K562 (cell line): ENCODE measurements around the gene PHLDB1. TPM values are rescaled to one million over a fixed set of nuclear protein-coding genes. Genes with fewer than 3 reads are reported as not detected.

Source experiments
- ATAC-seq: fragments of 200-7000 bp; cut with Tn5 transposase; 3 replicates; pipeline ENCODE4 v1.9.1; 2020; ENCODE audit warnings: moderate library complexity
- BruUV-seq: library from RNA; stranded (reverse); fragments of 400-500 nt; replicated peaks from 2 replicates; lab custom pipeline; 2021; lab: Mats Ljungman, UMichigan
- CTCF ChIA-PET: fragments of 300-600 bp; formaldehyde crosslinking; extraction: SDS; loops from one replicate; lab custom pipeline; 2021; ENCODE audit warnings: low intra/inter-chr PET ratio; lab: Yijun Ruan, JAX
- POLR2A ChIA-PET: fragments of 300-600, 350-650 bp; sonication (Branson Sonifier 250); formaldehyde crosslinking; extraction: SDS; loops from one replicate; lab custom pipeline; 2021; ENCODE audit warnings: antibody characterized with exemption, inconsistent platforms; lab: Yijun Ruan, JAX
- DNase-seq, 4 experiments: peaks; one replicate each; pipeline versions ENCODE4 v3.0.0 to v3.0.0-alpha.2; 2011 to 2018; ENCODE audit warnings: low spot score in 3 of 4, mixed read lengths in 3 of 4; ENCODE audit errors: extremely low read depth in 1 of 4
- FAIRE-seq: peaks from 2 replicates; lab custom pipeline; 2011; peaks lifted over from hg19 to GRCh38; lab: Jason Lieb, UNC
- H2AFZ ChIP-seq: 2 replicates; pipeline ENCODE4 v1.6.0; 2011; ENCODE audit warnings: low read depth, low read length, control low read depth, inconsistent platforms
- H3K27ac ChIP-seq: fragments of 200-600 bp; 3 replicates; pipeline ENCODE4 v1.8.0; 2011; ENCODE audit warnings: low read depth, mild to moderate bottlenecking, control low read depth, inconsistent platforms, low read length, moderate library complexity, mixed read lengths; ENCODE audit errors: extremely low read depth
- H3K27me3 ChIP-seq, 2 experiments: fragments of 300-600 bp in 1 of 2; 2 replicates in 1 of 2; 3 replicates in 1 of 2; pipeline versions ENCODE4 v1.6.0 to v1.8.0; 2011; ENCODE audit warnings: inconsistent platforms in 2 of 2, low read length in 2 of 2, mild to moderate bottlenecking in 1 of 2, mixed read lengths in 1 of 2, moderate library complexity in 1 of 2; ENCODE audit not compliant: control insufficient read depth in 2 of 2, insufficient read depth in 2 of 2
- H3K36me3 ChIP-seq: fragments of 300-600 bp; 3 replicates; pipeline ENCODE4 v1.8.0; 2011; ENCODE audit warnings: mild to moderate bottlenecking, low read length, inconsistent platforms; ENCODE audit not compliant: control insufficient read depth, insufficient read depth
- H3K4me1 ChIP-seq, 2 experiments: fragments of 200-600 bp in 1 of 2; replicated peaks in 1 of 2; 2 replicates in 1 of 2; 3 replicates in 1 of 2; pipeline versions ENCODE4 v1.5.1 to v1.8.0; 2011; ENCODE audit warnings: inconsistent platforms in 2 of 2, low read length in 2 of 2, mild to moderate bottlenecking in 1 of 2, mixed read lengths in 1 of 2, moderate library complexity in 1 of 2; ENCODE audit not compliant: control insufficient read depth in 2 of 2, insufficient read depth in 2 of 2
- H3K4me2 ChIP-seq: 2 replicates; pipeline ENCODE4 v1.6.1; 2011; ENCODE audit warnings: low read length, control low read depth, inconsistent platforms, mixed read lengths; ENCODE audit not compliant: insufficient read depth
- H3K4me3 ChIP-seq: fragments of 200-600 bp; sonication (generic), shearing (Covaris generic); 2 replicates; pipeline ENCODE4 v1.5.1; 2016; ENCODE audit warnings: control low read depth, inconsistent platforms
- H3K79me2 ChIP-seq: fragments of 200-600 bp; 3 replicates; pipeline ENCODE4 v1.8.0; 2011; ENCODE audit warnings: low read length, inconsistent platforms; ENCODE audit not compliant: control insufficient read depth, insufficient read depth
- H3K9ac ChIP-seq, 2 experiments: 2 replicates each; pipeline versions ENCODE4 v1.6.0 to v1.6.1; 2011; ENCODE audit warnings: low read depth in 2 of 2, low read length in 2 of 2, control low read depth in 1 of 2, inconsistent platforms in 1 of 2, mild to moderate bottlenecking in 1 of 2, mixed read lengths in 1 of 2; ENCODE audit not compliant: insufficient read depth in 1 of 2
- H3K9me1 ChIP-seq: one replicate; pipeline ENCODE4 v1.6.0; 2011; ENCODE audit warnings: inconsistent platforms, mild to moderate bottlenecking, low read length, moderate library complexity; ENCODE audit not compliant: control insufficient read depth, insufficient read depth
- H3K9me3 ChIP-seq: replicated peaks from 2 replicates; pipeline ENCODE4 v1.5.1; 2011; ENCODE audit warnings: low read depth, low read length, inconsistent platforms; ENCODE audit not compliant: control insufficient read depth, insufficient read depth
- H4K20me1 ChIP-seq: replicated peaks from 2 replicates; pipeline ENCODE4 v1.6.1; 2011; ENCODE audit warnings: low read length, inconsistent platforms, mixed read lengths; ENCODE audit not compliant: control insufficient read depth, insufficient read depth
- BCL6 ChIP-seq: fragments of 250-450 bp; sonication (Bioruptor Pico); IDR thresholded peaks from 2 replicates; pipeline ENCODE4 v1.4.0; 2020
- GABPB2 ChIP-seq: fragments of 250-450 bp; sonication (Bioruptor Pico); conservative IDR thresholded peaks from 2 replicates; pipeline ENCODE4 v1.5.1; 2021; ENCODE audit warnings: mild to moderate bottlenecking
- HNRNPL ChIP-seq: fragments of 200-400 bp; formaldehyde crosslinking; IDR thresholded peaks from 2 replicates; pipeline ENCODE4 v1.6.1; 2017; ENCODE audit warnings: low read depth, mild to moderate bottlenecking, low read length
- ZNF644 ChIP-seq: fragments of 200-800 bp; sonication (Bioruptor generic); IDR thresholded peaks from 2 replicates; pipeline ENCODE4 v1.6.1; 2016; ENCODE audit warnings: low read depth, missing genetic modification characterization, missing compliant biosample characterization
- WGBS: fragments of 100-300 bp; shearing (Covaris generic); methylation state at CpG from one replicate; pipeline ENCODE4 v1.1.6; 2016; ENCODE audit warnings: low coverage, mixed read lengths; ENCODE audit not compliant: insufficient coverage; ENCODE audit errors: missing lambda C conversion rate; 5-methylcytosine and 5-hydroxymethylcytosine counted together
- in situ Hi-C: fragments of 300-500 bp; cut with MboI; formaldehyde crosslinking; loops from 4 replicates; pipeline ENCODE4 v1.15.0; 2018; ENCODE audit warnings: inconsistent platforms, mixed read lengths
- intact Hi-C: fragments of 100-400 bp; cut with micrococcal nuclease; formaldehyde crosslinking; loops from 2 replicates; pipeline ENCODE4 v1.14.2; 2022
- polyA plus RNA-seq, 8 experiments: library from polyadenylated mRNA; depleted of rRNA in 4 of 8; stranded (reverse) in 5 of 8; unstranded in 3 of 8; fragments of >200 nt; fragmentation: Nextera tagmentation in 2 of 8; fragmentation: Illumina TruSeq in 1 of 8; extraction: Ambion mirVana in 2 of 8; extraction: Trizol in 1 of 8; gene quantifications; 2 replicates each; pipeline versions ENCODE4 v1.2.1 to v1.2.3, GENCODE V29; 2011 to 2014; ENCODE audit warnings: inconsistent platforms in 1 of 8, missing spikeins in 1 of 8
- total RNA-seq, 7 experiments: library from RNA; depleted of rRNA in 6 of 7; stranded (reverse); fragments of >200 nt in 6 of 7; fragmentation: Illumina TruSeq in 2 of 7; extraction: Trizol in 2 of 7; gene quantifications; 2 replicates each; pipeline versions ENCODE4 v1.2.1 to v1.2.3, GENCODE V29; 2011 to 2021; ENCODE audit warnings: low replicate concordance in 1 of 7
- TF ChIP-seq, protein P1 (sequence below): sonication (generic); formaldehyde crosslinking; IDR thresholded peaks from 2 replicates; pipeline ENCODE4 v1.8.1; 2022; ENCODE audit warnings: missing genetic modification reagents

The PHLDB1 gene
- total and polyA plus RNA-seq, 9 of the 15 experiments (the other 6 are each of a cell fraction or from before 2014, with no cell fraction given), result 2.0 to 28.7 (median 16.2) TPM

DNA sequence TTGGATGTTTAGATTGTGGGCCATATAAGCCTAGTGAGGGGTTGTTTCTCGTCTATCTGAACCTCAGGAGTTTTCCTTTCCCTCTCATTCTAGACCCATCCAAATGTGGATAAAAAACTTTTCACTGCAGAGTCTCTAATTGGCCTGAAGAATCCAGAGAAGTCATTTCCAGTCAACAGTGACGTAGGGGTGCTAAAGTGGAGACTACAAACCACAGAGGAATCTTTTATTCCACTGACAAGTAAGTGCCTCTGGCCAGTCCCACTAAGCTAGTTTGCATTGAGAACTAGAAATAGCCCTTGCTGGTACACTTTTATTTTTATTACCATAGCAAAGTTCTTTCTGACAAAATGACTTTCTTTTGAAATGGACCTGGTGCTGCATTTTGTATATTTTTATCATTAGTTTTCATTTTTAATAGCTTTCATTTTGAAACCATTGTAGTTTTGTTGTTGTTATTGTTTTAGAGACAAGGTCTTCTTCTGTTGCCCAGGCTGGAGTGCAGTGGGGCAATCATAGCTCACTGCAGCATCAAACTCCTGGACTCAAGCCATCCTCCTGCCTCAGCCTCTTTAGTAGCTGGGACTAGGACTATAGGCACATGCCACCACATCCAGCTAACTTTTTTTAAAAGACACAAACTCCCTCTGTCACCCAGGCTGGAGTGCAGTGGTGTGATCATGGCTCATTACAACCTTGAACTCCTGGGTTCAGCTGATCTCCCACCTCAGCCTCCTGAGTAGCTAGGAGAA lies 14.6 kb upstream of the PHLDB1 start:
- Histone ChIP-seq H3K4me2 (no peak overlapping the region), H3K4me1 (no peaks in the 10 kb centered on the region; a peak in 1 of 5 replicates), H3K36me3 (peaks cover 85% of the 10 kb centered on the region), H3K9me1 (no peaks in the 10 kb centered on the region), H3K27me3 (no peaks in the 10 kb centered on the region), H3K4me3 (no peak overlapping the region), H3K9me3 (no peaks in the 10 kb centered on the region), H3K27ac (no peak overlapping the region), H4K20me1 (no peaks in the 10 kb centered on the region), H2AFZ (no peak overlapping the region), H3K9ac (no peak overlapping the region), H3K79me2 (no peaks in the 10 kb centered on the region)
- DNase-seq, result no peak
- intact Hi-C loops (no loop called here), in situ Hi-C loops (no loop called here)
- no TSS peak for BruUV-seq
- WGBS, result 64% methylated on average over 2 of the region's 2 CpGs
- POLR2A ChIA-PET, result interaction anchor here (0.7 to 3.7 kb wide), 6 partner anchors 9 to 81 kb away, joined by 3 to 20 read pairs (median 8); no protein-coding TSS in a partner anchor
- CTCF ChIA-PET, result no interaction called here
- no peak for ATAC-seq
- no peak for FAIRE-seq
- TF ChIP-seq, protein P1, sequence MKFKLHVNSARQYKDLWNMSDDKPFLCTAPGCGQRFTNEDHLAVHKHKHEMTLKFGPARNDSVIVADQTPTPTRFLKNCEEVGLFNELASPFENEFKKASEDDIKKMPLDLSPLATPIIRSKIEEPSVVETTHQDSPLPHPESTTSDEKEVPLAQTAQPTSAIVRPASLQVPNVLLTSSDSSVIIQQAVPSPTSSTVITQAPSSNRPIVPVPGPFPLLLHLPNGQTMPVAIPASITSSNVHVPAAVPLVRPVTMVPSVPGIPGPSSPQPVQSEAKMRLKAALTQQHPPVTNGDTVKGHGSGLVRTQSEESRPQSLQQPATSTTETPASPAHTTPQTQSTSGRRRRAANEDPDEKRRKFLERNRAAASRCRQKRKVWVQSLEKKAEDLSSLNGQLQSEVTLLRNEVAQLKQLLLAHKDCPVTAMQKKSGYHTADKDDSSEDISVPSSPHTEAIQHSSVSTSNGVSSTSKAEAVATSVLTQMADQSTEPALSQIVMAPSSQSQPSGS, result no peak
- TF ChIP-seq ZNF644 (tag) (no peak), BCL6 (CRISPR knock-in tag) (no peak), HNRNPL (no peak), GABPB2 (CRISPR knock-in tag) (no peak)
